ENCODE data around the gene CCDC158. TPM values are rescaled to one million over a fixed set of nuclear protein-coding genes. Genes with fewer than 3 reads are reported as not detected.

CCDC158 gene
- total and polyA plus RNA-seq, 10 donors, result 0.02 to 0.24 (median 0.18) TPM; not detected in 4

GRCh38 chr4:76306882-76307659 is 113.9 kb downstream of the CCDC158 start:
- TF ChIP-seq POLR2AphosphoS5 (IDR thresholded peaks at IDR 0.05) (no peak), POLR2A (IDR thresholded peaks at IDR 0.05) (no peak), CTCF (IDR thresholded peaks at IDR 0.05 in 8 of 11, conservative IDR thresholded peaks at IDR 0.05 in 3 of 11) (peak in 3 of 11 experiments; percentile 12 to 21 (median 19))
- Histone ChIP-seq H3K4me3 (peak overlapping the region; percentile 64 to 91 (median 76)), H3K4me1 (peaks cover 0 to 70% (median 27%) of the 10 kb centered on the region in 6 donors), H3K27me3 (replicated peaks in 1 of 7) (peaks cover 0 to 19% (median 0%) of the 10 kb centered on the region in 7 donors), H3K27ac (peak overlapping the region; percentile 22 to 89 (median 85)), H3K36me3 (peaks cover 0 to 10% (median 0%) of the 10 kb centered on the region in 6 donors), H3K9me3 (no peaks in the 10 kb centered on the region)
- peak; percentile 90 for DNase-seq
- WGBS, 5 donors, result 8 to 14% (median 11%) methylated on average over 5 to 37 of the region's 37 CpGs
- intact Hi-C loops (cut with DNase I; ENCODE audit: low total_unique reads), result no loop called here

- intact Hi-C loops (cut with DNase I; ENCODE audit: low total_unique reads), result no loop called here
- Histone ChIP-seq H3K4me3 (peak within 1 kb of the TSS; percentile 64 to 91 (median 76)), H3K9me3 (no peaks in the 10 kb centered on the region), H3K27me3 (replicated peaks in 1 of 7) (peaks cover 0 to 19% (median 0%) of the 10 kb centered on the region in 7 donors), H3K4me1 (peaks cover 0 to 73% (median 27%) of the 10 kb centered on the region in 6 donors), H3K36me3 (peaks cover 0 to 10% (median 0%) of the 10 kb centered on the region in 6 donors), H3K27ac (peak within 1 kb of the TSS; percentile 22 to 89 (median 85))
- TF ChIP-seq POLR2A (IDR thresholded peaks at IDR 0.05) (no peak), POLR2AphosphoS5 (IDR thresholded peaks at IDR 0.05) (peak; percentile 55 to 84 (median 65)), CTCF (IDR thresholded peaks at IDR 0.05 in 8 of 11, conservative IDR thresholded peaks at IDR 0.05 in 3 of 11) (peak in 1 of 11 experiments; percentile 27)
- WGBS, 5 donors, result 1 to 11% (median 1%) methylated on average over 42 to 85 of the region's 85 CpGs
- DNase-seq, result peak; percentile 91
These were observed 114.7 kb downstream of the CCDC158 start, which contains the start of gene STBD1 for GRCh38 chr4:76305971-76306881. STBD1 (plus strand) TSS chr4:76306733; CDS start chr4:76306770, 37 bp downstream.

- Histone ChIP-seq H3K36me3 (peaks cover 0 to 6% (median 0%) of the 10 kb centered on the region in 6 donors), H3K4me1 (peaks cover 0 to 82% (median 27%) of the 10 kb centered on the region in 6 donors), H3K27ac (peak overlapping the region in 6 of 8 donors; percentile 80 to 89 (median 85)), H3K4me3 (peak overlapping the region in 6 of 8 donors; percentile 64 to 91 (median 82)), H3K27me3 (replicated peaks in 1 of 7) (peaks cover 0 to 19% (median 0%) of the 10 kb centered on the region in 7 donors), H3K9me3 (no peaks in the 10 kb centered on the region)
- TF ChIP-seq POLR2A (IDR thresholded peaks at IDR 0.05) (no peak), CTCF (IDR thresholded peaks at IDR 0.05 in 8 of 11, conservative IDR thresholded peaks at IDR 0.05 in 3 of 11) (no peak), POLR2AphosphoS5 (IDR thresholded peaks at IDR 0.05) (no peak)
- WGBS, 5 donors, result 34 to 45% (median 39%) methylated on average over 7 of the region's 7 CpGs
- DNase-seq, result peak; percentile 71
- intact Hi-C loops (cut with DNase I; ENCODE audit: low total_unique reads), result no loop called here
These were observed 115.8 kb downstream of the CCDC158 start for GRCh38 chr4:76305033-76305687.
